Lung (tissue), 12 donors: ENCODE results near the gene CCDC3. TPM values are rescaled to one million over a fixed set of nuclear protein-coding genes. Genes with fewer than 3 reads are reported as not detected.

ENCODE experiments used
- ATAC-seq: fragments of 200-7000 bp; cut with Tn5 transposase; one replicate; pipeline ENCODE4 v1.9.1; 2020; ENCODE audit warnings: moderate number of reproducible peaks; ENCODE audit not compliant: insufficient read depth, low FRiP score
- DNase-seq, 3 donors: peaks; one replicate each; pipeline ENCODE4 v3.0.0-alpha.2; 2013 to 2017
- H3K27ac ChIP-seq, 2 donors: one replicate each; pipeline ENCODE4 v1.5.1; 2013; ENCODE audit warnings: mild to moderate bottlenecking in 2 of 2, moderate library complexity in 2 of 2, control low read depth in 1 of 2, inconsistent platforms in 1 of 2, low read depth in 1 of 2, low read length in 1 of 2
- H3K27me3 ChIP-seq, 3 donors: one replicate each; pipeline ENCODE4 v1.5.1; 2013; ENCODE audit warnings: low read length in 2 of 3; ENCODE audit not compliant: control insufficient read depth in 3 of 3, insufficient read depth in 3 of 3
- H3K36me3 ChIP-seq, 4 donors: one replicate each; pipeline ENCODE4 v1.5.1; 2013; ENCODE audit warnings: low read length in 4 of 4, mild to moderate bottlenecking in 1 of 4, moderate library complexity in 1 of 4; ENCODE audit not compliant: control insufficient read depth in 4 of 4, insufficient read depth in 4 of 4
- H3K4me1 ChIP-seq, 5 donors: one replicate each; pipeline ENCODE4 v1.5.1; 2013; ENCODE audit warnings: low read length in 5 of 5, mild to moderate bottlenecking in 2 of 5, moderate library complexity in 1 of 5; ENCODE audit not compliant: control insufficient read depth in 5 of 5, insufficient read depth in 5 of 5
- H3K4me3 ChIP-seq: one replicate; pipeline ENCODE4 v1.5.1; 2013; ENCODE audit warnings: mild to moderate bottlenecking, control low read depth, moderate library complexity
- H3K9ac ChIP-seq, 2 donors: one replicate each; pipeline ENCODE4 v1.5.1; 2013; ENCODE audit warnings: low read length in 2 of 2, control low read depth in 1 of 2; ENCODE audit not compliant: insufficient read depth in 1 of 2
- H3K9me3 ChIP-seq, 4 donors: one replicate each; pipeline ENCODE4 v1.5.1; 2013; ENCODE audit warnings: low read length in 3 of 4, mild to moderate bottlenecking in 1 of 4, moderate library complexity in 1 of 4; ENCODE audit not compliant: control insufficient read depth in 4 of 4, insufficient read depth in 3 of 4
- WGBS, 2 donors: extraction: QIAGEN DNeasy Blood & Tissue Kit; methylation state at CpG; one replicate each; pipeline ENCODE4 v1.1.7; 2013; 5-methylcytosine and 5-hydroxymethylcytosine counted together
- polyA plus RNA-seq, 2 donors: library from polyadenylated mRNA; stranded (reverse); fragments of 200-250 nt; gene quantifications; one replicate each; pipeline ENCODE4 v1.2.1, GENCODE V29; 2013
- total RNA-seq, 2 donors: library from RNA; depleted of rRNA in 1 of 2; stranded (reverse); fragments of >200 nt in 1 of 2; gene quantifications; one replicate each; pipeline ENCODE4 v1.2.1, GENCODE V29; 2014 to 2021
- TF ChIP-seq, protein P1 (sequence below): IDR thresholded peaks from 2 replicates; pipeline ENCODE4 v1.5.1; 2012; ENCODE audit warnings: mild to moderate bottlenecking; ENCODE audit errors: control extremely low read depth, extremely low read depth
- donor health status: control.
- donor health status: control.
- donor health status: Bipolar disorder and iron deficiency.
- donor health status: healthy.
- donor health status: DM: yes; HTN: yes; CAD: no.

The CCDC3 gene
- total and polyA plus RNA-seq, 4 donors: 4.1 to 21.5 (median 11.0) TPM

DNA sequence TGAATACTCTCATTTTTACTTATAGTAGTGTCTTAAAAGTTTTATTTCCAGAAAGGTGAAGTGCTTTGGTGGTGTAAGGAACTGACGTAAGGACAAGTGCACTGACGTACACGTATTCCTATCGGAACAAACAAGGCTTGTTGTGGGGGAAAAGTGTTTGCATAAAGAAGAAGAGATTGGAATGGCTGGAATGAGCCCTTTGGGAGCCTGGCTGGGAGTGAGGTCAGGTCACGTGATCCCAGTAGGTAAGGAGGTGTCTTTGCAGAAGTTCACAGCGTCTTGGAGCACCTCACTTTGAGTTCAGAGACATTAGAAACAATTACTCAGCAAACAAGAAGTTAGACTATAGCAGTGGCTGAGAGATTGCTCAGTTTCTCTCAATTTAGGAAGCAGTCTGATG lies 104.2 kb downstream of the CCDC3 start:
- H3K36me3 ChIP-seq: no peaks in the 10 kb centered on the region
- no peak overlapping the region for H3K27ac ChIP-seq
- ATAC-seq (no peak), DNase-seq (no peak)
- WGBS, 2 donors: 73 to 82% methylated on average over 6 of the region's 6 CpGs
- no peak overlapping the region for H3K9ac ChIP-seq
- H3K4me1 ChIP-seq: no peaks in the 10 kb centered on the region
- H3K4me3 ChIP-seq: no peak overlapping the region
- peaks cover 0 to 7% (median 0%) of the 10 kb centered on the region in 3 donors for H3K27me3 ChIP-seq
- H3K9me3 ChIP-seq: peaks cover 0 to 7% (median 3%) of the 10 kb centered on the region in 4 donors
- TF ChIP-seq, protein P1, sequence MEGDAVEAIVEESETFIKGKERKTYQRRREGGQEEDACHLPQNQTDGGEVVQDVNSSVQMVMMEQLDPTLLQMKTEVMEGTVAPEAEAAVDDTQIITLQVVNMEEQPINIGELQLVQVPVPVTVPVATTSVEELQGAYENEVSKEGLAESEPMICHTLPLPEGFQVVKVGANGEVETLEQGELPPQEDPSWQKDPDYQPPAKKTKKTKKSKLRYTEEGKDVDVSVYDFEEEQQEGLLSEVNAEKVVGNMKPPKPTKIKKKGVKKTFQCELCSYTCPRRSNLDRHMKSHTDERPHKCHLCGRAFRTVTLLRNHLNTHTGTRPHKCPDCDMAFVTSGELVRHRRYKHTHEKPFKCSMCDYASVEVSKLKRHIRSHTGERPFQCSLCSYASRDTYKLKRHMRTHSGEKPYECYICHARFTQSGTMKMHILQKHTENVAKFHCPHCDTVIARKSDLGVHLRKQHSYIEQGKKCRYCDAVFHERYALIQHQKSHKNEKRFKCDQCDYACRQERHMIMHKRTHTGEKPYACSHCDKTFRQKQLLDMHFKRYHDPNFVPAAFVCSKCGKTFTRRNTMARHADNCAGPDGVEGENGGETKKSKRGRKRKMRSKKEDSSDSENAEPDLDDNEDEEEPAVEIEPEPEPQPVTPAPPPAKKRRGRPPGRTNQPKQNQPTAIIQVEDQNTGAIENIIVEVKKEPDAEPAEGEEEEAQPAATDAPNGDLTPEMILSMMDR: no peak

DNA sequence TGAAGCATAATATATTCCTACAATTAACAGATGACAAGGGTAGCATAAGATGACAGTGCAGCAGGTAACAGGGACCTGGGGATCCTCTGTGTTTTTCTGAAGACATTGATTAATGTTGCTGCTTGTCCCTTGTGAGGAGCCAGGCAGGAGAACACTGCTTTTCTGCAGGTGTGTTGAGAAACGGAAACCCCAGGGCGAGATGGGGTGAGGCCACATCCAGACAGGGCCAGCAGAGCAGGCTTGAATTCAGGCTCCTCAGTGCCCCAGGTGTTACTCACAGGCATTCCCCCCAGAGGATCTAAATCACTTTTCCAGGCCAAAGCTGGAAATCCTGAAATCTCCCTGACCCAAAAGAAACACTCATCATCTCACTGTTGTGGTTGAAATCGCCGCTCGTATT lies 105.3 kb downstream of the CCDC3 start:
- Histone ChIP-seq H3K27me3 (peaks cover 0 to 7% (median 0%) of the 10 kb centered on the region in 3 donors), H3K4me3 (no peak overlapping the region), H3K9ac (no peak overlapping the region), H3K4me1 (no peaks in the 10 kb centered on the region), H3K9me3 (peaks cover 0 to 7% (median 4%) of the 10 kb centered on the region in 4 donors), H3K27ac (no peak overlapping the region), H3K36me3 (no peaks in the 10 kb centered on the region)
- WGBS, 2 donors: 95% methylated on average over 5 of the region's 5 CpGs
- TF ChIP-seq, protein P1: no peak
- DNase-seq (no peak), ATAC-seq (no peak)

DNA sequence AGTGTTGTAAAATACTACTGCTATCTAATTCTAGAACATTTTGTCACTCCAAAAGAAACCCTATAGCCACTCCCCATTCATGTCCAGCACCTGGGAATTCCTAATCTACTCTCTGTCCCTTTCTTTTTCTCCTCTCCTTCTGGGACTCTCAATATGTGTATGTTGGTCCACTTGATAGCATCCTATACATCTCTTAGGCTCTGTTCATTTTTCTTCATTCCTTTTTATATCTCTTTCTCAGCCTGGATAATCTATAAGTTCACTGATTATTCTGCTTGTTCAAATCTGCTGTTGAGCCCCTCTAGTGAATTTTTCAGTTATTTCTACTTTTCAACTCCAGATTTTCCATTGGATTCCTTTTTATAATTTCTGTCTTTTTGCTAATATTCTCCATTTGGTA lies 108.6 kb downstream of the CCDC3 start:
- no peak overlapping the region for H3K4me3 ChIP-seq
- H3K27ac ChIP-seq: no peak overlapping the region
- TF ChIP-seq, protein P1: no peak
- H3K9me3 ChIP-seq: peaks cover 0 to 11% (median 4%) of the 10 kb centered on the region in 4 donors
- H3K9ac ChIP-seq: no peak overlapping the region
- H3K4me1 ChIP-seq: no peaks in the 10 kb centered on the region
- no peaks in the 10 kb centered on the region for H3K36me3 ChIP-seq
- ATAC-seq (no peak), DNase-seq (no peak)
- peaks cover 0 to 9% (median 0%) of the 10 kb centered on the region in 3 donors for H3K27me3 ChIP-seq

GRCh38 chr10:12890958-12891357 lies 110.6 kb downstream of the CCDC3 start:
- TF ChIP-seq, protein P1: no peak
- peaks cover 0 to 10% (median 4%) of the 10 kb centered on the region in 4 donors for H3K9me3 ChIP-seq
- H3K27ac ChIP-seq: no peak overlapping the region

More at GRCh38 chr10:12890958-12891357, 110.6 kb downstream of the CCDC3 start:
- WGBS, 2 donors: 69 to 76% methylated on average over 3 of the region's 3 CpGs
- Histone ChIP-seq H3K4me3 (no peak overlapping the region), H3K36me3 (no peaks in the 10 kb centered on the region), H3K27me3 (peaks cover 0 to 6% (median 0%) of the 10 kb centered on the region in 3 donors), H3K4me1 (no peaks in the 10 kb centered on the region), H3K9ac (no peak overlapping the region)
- no peak for DNase-seq
- no peak for ATAC-seq
